ENCODE measurements around the gene SGTB.
"Not testable (repeated sequence)": the region's sequence is repeated elsewhere in the genome, so short reads cannot be mapped to it uniquely, and the experiment has no call there.

SGTB gene

GRCh38 chr5:65721720-65722574, at the start of gene SGTB, which contains the start of gene NLN:
Gene SGTB (minus strand): TSS chr5:65722109. CDS start chr5:65720807, 1,302 bp downstream.
Gene NLN (plus strand): TSS chr5:65722205. CDS start chr5:65722374, 169 bp downstream.
- DNase-seq, result peak; percentile 63

GRCh38 chr5:65771266-65771665, 49.4 kb upstream of the SGTB start:
- DNase-seq, result no peak

GRCh38 chr5:65769539-65769938, 47.6 kb upstream of the SGTB start:
- DNase-seq, result no peak

- no peak for DNase-seq
Observed at GRCh38 chr5:65768723-65769346, 46.9 kb upstream of the SGTB start.

- no peak for DNase-seq
Observed at GRCh38 chr5:65767565-65767964, 45.7 kb upstream of the SGTB start.

GRCh38 chr5:65766781-65767180, 44.9 kb upstream of the SGTB start:
- DNase-seq, result no peak

- DNase-seq, result no peak
Observed at GRCh38 chr5:65766175-65766574, 44.3 kb upstream of the SGTB start.

- no peak for DNase-seq
Observed at GRCh38 chr5:65765582-65765981, 43.7 kb upstream of the SGTB start.

GRCh38 chr5:65762234-65762633, 40.3 kb upstream of the SGTB start:
- DNase-seq, result no peak

GRCh38 chr5:65760504-65761275, 38.8 kb upstream of the SGTB start:
- DNase-seq, result no peak

- DNase-seq, result no peak
Observed at GRCh38 chr5:65758546-65759144, 36.7 kb upstream of the SGTB start.

GRCh38 chr5:65753189-65753588, 31.3 kb upstream of the SGTB start:
- no peak for DNase-seq

- no peak for DNase-seq
Observed at GRCh38 chr5:65750938-65751337, 29.0 kb upstream of the SGTB start.

- DNase-seq, result no peak
Observed at GRCh38 chr5:65749956-65750355, 28.0 kb upstream of the SGTB start.

- DNase-seq, result no peak
Observed at GRCh38 chr5:65749221-65749844, 27.4 kb upstream of the SGTB start.

GRCh38 chr5:65742565-65743231, 20.8 kb upstream of the SGTB start:
- peak; percentile 73 for DNase-seq

- no peak for DNase-seq
Observed at GRCh38 chr5:65739162-65739561, 17.3 kb upstream of the SGTB start.

GRCh38 chr5:65738305-65738704, 16.4 kb upstream of the SGTB start:
- DNase-seq, result no peak

GRCh38 chr5:65737842-65738241, 15.9 kb upstream of the SGTB start:
- no peak for DNase-seq

GRCh38 chr5:65736011-65736410, 14.1 kb upstream of the SGTB start:
- no peak for DNase-seq

GRCh38 chr5:65734921-65735320, 13.0 kb upstream of the SGTB start:
- DNase-seq, result peak; percentile 54

- not testable (repeated sequence) for DNase-seq
Observed at GRCh38 chr5:65734196-65734775, 12.4 kb upstream of the SGTB start.
